ENCODE results near the gene ARMC7.
"Not testable (repeated sequence)": the region's sequence is repeated elsewhere in the genome, so short reads cannot be mapped to it uniquely, and the experiment has no call there.

The ARMC7 gene

DNA sequence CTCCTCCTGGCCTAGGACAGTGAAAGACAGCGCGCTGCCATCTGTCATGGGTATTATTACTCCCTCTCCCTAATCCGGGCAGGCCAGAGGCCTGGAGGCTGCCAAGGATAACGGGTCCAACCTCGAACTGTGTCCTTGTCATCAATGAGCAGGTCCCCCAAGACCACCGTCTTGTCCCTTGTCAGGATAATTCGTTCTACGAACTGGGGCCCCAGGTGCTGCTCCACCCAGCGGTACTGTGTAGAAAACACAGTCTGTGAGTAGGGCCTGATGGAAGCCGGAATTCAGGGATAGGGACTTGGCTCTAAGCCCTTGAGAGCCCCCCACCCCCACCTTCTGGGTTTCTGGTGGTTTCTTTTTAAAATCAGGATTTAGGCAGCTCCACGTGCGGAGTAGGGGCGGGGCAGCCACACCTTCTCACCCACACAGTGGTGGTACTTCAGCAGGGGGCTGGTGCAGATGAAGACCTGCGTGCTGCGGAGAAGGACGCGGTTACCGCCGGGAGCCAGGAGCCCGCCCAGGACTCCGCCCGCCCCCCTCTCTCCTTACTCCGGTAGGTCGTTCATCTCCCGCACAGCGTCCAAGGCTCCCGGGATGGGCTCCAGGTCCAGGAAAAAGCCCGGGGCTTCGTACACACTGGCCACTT lies 21.0 kb downstream of the ARMC7 start:
- H3K23ac ChIP-seq (ENCODE audit: low read length in 2 of 2) = no peak overlapping the region
- H4K8ac ChIP-seq (ENCODE audit: low read length) = peak overlapping the region; percentile 67
- peaks cover 30 to 32% of the 10 kb centered on the region in 2 experiments for H3K36me3 ChIP-seq (ENCODE audit: control insufficient read depth in 1 of 2, insufficient read depth in 2 of 2, low read depth in 1 of 2, low read length in 2 of 2)
- H3K9ac ChIP-seq (ENCODE audit: low read length) = peak overlapping the region; percentile 95
- peak overlapping the region; percentile 20 to 95 for H3K4ac ChIP-seq (ENCODE audit: low read depth in 1 of 2, low read length in 2 of 2)
- H3K4me2 ChIP-seq (ENCODE audit: low read length, poor library complexity, severe bottlenecking) = peak overlapping the region; percentile 83
- H4K91ac ChIP-seq (ENCODE audit: low read length) = peak overlapping the region; percentile 35
- no peaks in the 10 kb centered on the region for H3K9me3 ChIP-seq (ENCODE audit: control insufficient read depth, low read length)
- H3K27ac ChIP-seq (ENCODE audit: low read length, poor library complexity, severe bottlenecking) = peak overlapping the region; percentile 79
- peak overlapping the region; percentile 7 for H2AK5ac ChIP-seq (ENCODE audit: low read length, severe bottlenecking)
- peaks cover 9% of the 10 kb centered on the region for H3K79me1 ChIP-seq (replicated peaks; ENCODE audit: low read length, poor library complexity, severe bottlenecking)
- H2BK5ac ChIP-seq (ENCODE audit: low read depth, low read length, poor library complexity, severe bottlenecking) = no peak overlapping the region
- no peaks in the 10 kb centered on the region for H3K27me3 ChIP-seq (ENCODE audit: control insufficient read depth in 1 of 2, insufficient read depth in 1 of 2, low read length in 2 of 2)
- H2BK12ac ChIP-seq (ENCODE audit: low read length in 2 of 2) = no peak overlapping the region
- H3K4me3 ChIP-seq (ENCODE audit: insufficient read depth in 1 of 2, low read depth in 1 of 2, low read length in 2 of 2) = peak overlapping the region; percentile 67 to 82
- peak overlapping the region; percentile 65 for H2BK120ac ChIP-seq (ENCODE audit: low read depth, low read length)
- peak overlapping the region; percentile 85 to 94 for H3K18ac ChIP-seq (ENCODE audit: low read depth in 1 of 2, low read length in 2 of 2)
- 12% methylated on average over 25 of the region's 29 CpGs for WGBS
- peak; percentile 81 for DNase-seq
- peaks cover 12% of the 10 kb centered on the region for H3K4me1 ChIP-seq (ENCODE audit: control insufficient read depth, insufficient read depth, low read depth, low read length)
- H3K14ac ChIP-seq (ENCODE audit: low read length in 2 of 2) = no peak overlapping the region
- H2AFZ ChIP-seq (ENCODE audit: low read depth, low read length) = no peak overlapping the region
- H2BK15ac ChIP-seq (ENCODE audit: low read depth, poor library complexity, severe bottlenecking) = no peak overlapping the region

- peaks cover 12% of the 10 kb centered on the region for H3K4me1 ChIP-seq (ENCODE audit: control insufficient read depth, insufficient read depth, low read depth, low read length)
- peak within 1 kb of the TSS; percentile 66 for H2BK120ac ChIP-seq (ENCODE audit: low read depth, low read length)
- H3K27ac ChIP-seq (ENCODE audit: low read length, poor library complexity, severe bottlenecking) = peak within 1 kb of the TSS; percentile 84
- WGBS = under 1% methylated on average over 77 of the region's 82 CpGs
- peak within 1 kb of the TSS; percentile 78 for H2AK5ac ChIP-seq (ENCODE audit: low read length, severe bottlenecking)
- peak within 1 kb of the TSS; percentile 67 to 82 for H3K4me3 ChIP-seq (ENCODE audit: insufficient read depth in 1 of 2, low read depth in 1 of 2, low read length in 2 of 2)
- peak within 1 kb of the TSS; percentile 95 for H3K9ac ChIP-seq (ENCODE audit: low read length)
- no peaks in the 10 kb centered on the region for H3K9me3 ChIP-seq (ENCODE audit: control insufficient read depth, low read length)
- peak within 1 kb of the TSS; percentile 87 for H2AFZ ChIP-seq (ENCODE audit: low read depth, low read length)
- H2BK5ac ChIP-seq (ENCODE audit: low read depth, low read length, poor library complexity, severe bottlenecking) = peak within 1 kb of the TSS; percentile 81
- peak within 1 kb of the TSS; percentile 95 for H4K91ac ChIP-seq (ENCODE audit: low read length)
- peak within 1 kb of the TSS; percentile 71 for H2BK15ac ChIP-seq (ENCODE audit: low read depth, poor library complexity, severe bottlenecking)
- peak within 1 kb of the TSS; percentile 83 for H3K4me2 ChIP-seq (ENCODE audit: low read length, poor library complexity, severe bottlenecking)
- peak within 1 kb of the TSS; percentile 95 for H4K8ac ChIP-seq (ENCODE audit: low read length)
- H3K79me1 ChIP-seq (replicated peaks; ENCODE audit: low read length, poor library complexity, severe bottlenecking) = peaks cover 9% of the 10 kb centered on the region
- H2BK12ac ChIP-seq (ENCODE audit: low read length in 2 of 2) = peak within 1 kb of the TSS in 1 of 2 experiments; percentile 5
- H3K14ac ChIP-seq (ENCODE audit: low read length in 2 of 2) = peak within 1 kb of the TSS in 1 of 2 experiments; percentile 80
- peak within 1 kb of the TSS; percentile 86 to 96 for H3K18ac ChIP-seq (ENCODE audit: low read depth in 1 of 2, low read length in 2 of 2)
- DNase-seq = peak; percentile 80
- H3K4ac ChIP-seq (ENCODE audit: low read depth in 1 of 2, low read length in 2 of 2) = peak within 1 kb of the TSS; percentile 20 to 95
- peak within 1 kb of the TSS in 1 of 2 experiments; percentile 48 for H3K23ac ChIP-seq (ENCODE audit: low read length in 2 of 2)
- peaks cover 33 to 37% of the 10 kb centered on the region in 2 experiments for H3K36me3 ChIP-seq (ENCODE audit: control insufficient read depth in 1 of 2, insufficient read depth in 2 of 2, low read depth in 1 of 2, low read length in 2 of 2)
- no peaks in the 10 kb centered on the region for H3K27me3 ChIP-seq (ENCODE audit: control insufficient read depth in 1 of 2, insufficient read depth in 1 of 2, low read length in 2 of 2)
Measured at GRCh38 chr17:75131278-75132017, 21.7 kb downstream of the ARMC7 start, which contains the start of gene NT5C. TSS of gene NT5C (minus strand) at chr17:75131742. CDS start at chr17:75131707, 35 bp downstream.

- WGBS = 90% methylated on average over 39 of the region's 40 CpGs
- H2AFZ ChIP-seq (ENCODE audit: low read depth, low read length); H3K23ac ChIP-seq (ENCODE audit: low read length in 2 of 2); H3K27me3 ChIP-seq (ENCODE audit: control insufficient read depth in 1 of 2, insufficient read depth in 1 of 2, low read length in 2 of 2); DNase-seq; H3K79me1 ChIP-seq (replicated peaks; ENCODE audit: low read length, poor library complexity, severe bottlenecking); H3K9me3 ChIP-seq (ENCODE audit: control insufficient read depth, low read length): not testable (repeated sequence)
- Histone ChIP-seq H2BK5ac (ENCODE audit: low read depth, low read length, poor library complexity, severe bottlenecking) (peak overlapping the region; percentile 81), H3K9ac (ENCODE audit: low read length) (peak overlapping the region; percentile 95), H2BK120ac (ENCODE audit: low read depth, low read length) (peak overlapping the region; percentile 66), H2BK15ac (ENCODE audit: low read depth, poor library complexity, severe bottlenecking) (peak overlapping the region; percentile 71), H3K4me1 (ENCODE audit: control insufficient read depth, insufficient read depth, low read depth, low read length) (peaks cover 12% of the 10 kb centered on the region), H3K4me2 (ENCODE audit: low read length, poor library complexity, severe bottlenecking) (peak overlapping the region; percentile 83), H3K4ac (ENCODE audit: low read depth in 1 of 2, low read length in 2 of 2) (peak overlapping the region in 1 of 2 experiments; percentile 95), H4K91ac (ENCODE audit: low read length) (peak overlapping the region; percentile 95), H2BK12ac (ENCODE audit: low read length in 2 of 2) (peak overlapping the region in 1 of 2 experiments; percentile 5), H3K27ac (ENCODE audit: low read length, poor library complexity, severe bottlenecking) (peak overlapping the region; percentile 84), H3K18ac (ENCODE audit: low read depth in 1 of 2, low read length in 2 of 2) (peak overlapping the region; percentile 86 to 96), H2AK5ac (ENCODE audit: low read length, severe bottlenecking) (peak overlapping the region; percentile 78), H4K8ac (ENCODE audit: low read length) (peak overlapping the region; percentile 95), H3K14ac (ENCODE audit: low read length in 2 of 2) (peak overlapping the region in 1 of 2 experiments; percentile 80), H3K36me3 (ENCODE audit: control insufficient read depth in 1 of 2, insufficient read depth in 2 of 2, low read depth in 1 of 2, low read length in 2 of 2) (peaks cover 33 to 43% of the 10 kb centered on the region in 2 experiments), H3K4me3 (ENCODE audit: insufficient read depth in 1 of 2, low read depth in 1 of 2, low read length in 2 of 2) (peak overlapping the region; percentile 67 to 82)
Measured at GRCh38 chr17:75132018-75133000, 22.5 kb downstream of the ARMC7 start.
